ENCODE measurements around the gene CARD11. TPM values are rescaled to one million over a fixed set of nuclear protein-coding genes. Genes with fewer than 3 reads are reported as not detected.

The CARD11 gene
- total and polyA plus RNA-seq, 8 donors = 2.7 to 8.1 (median 3.9) TPM

- DNase-seq (no peak), ATAC-seq (no peak)
- Histone ChIP-seq H3K4me3 (no peak overlapping the region), H3K36me3 (no peaks in the 10 kb centered on the region), H3K27ac (no peak overlapping the region), H3K27me3 (no peaks in the 10 kb centered on the region), H3K9me3 (peaks cover 0 to 20% of the 10 kb centered on the region in 2 donors), H3K4me1 (no peaks in the 10 kb centered on the region)
- intact Hi-C loops (cut with DNase I) = no loop called here
- no peak for TF ChIP-seq CTCF (IDR thresholded peaks at IDR 0.05)
These were observed 30.2 kb upstream of the CARD11 start for GRCh38 chr7:3073763-3074458.

GRCh38 chr7:3070908-3071307, 27.2 kb upstream of the CARD11 start:
- Histone ChIP-seq H3K27me3 (no peaks in the 10 kb centered on the region), H3K4me1 (no peaks in the 10 kb centered on the region), H3K27ac (no peak overlapping the region), H3K4me3 (no peak overlapping the region), H3K36me3 (no peaks in the 10 kb centered on the region), H3K9me3 (peaks cover 0 to 14% of the 10 kb centered on the region in 2 donors)
- no peak for ATAC-seq
- intact Hi-C loops (cut with DNase I) = no loop called here
- TF ChIP-seq CTCF (IDR thresholded peaks at IDR 0.05) = no peak
- no peak for DNase-seq

GRCh38 chr7:3069771-3070449, 26.2 kb upstream of the CARD11 start:
- H3K36me3 ChIP-seq = no peaks in the 10 kb centered on the region
- no peak overlapping the region for H3K27ac ChIP-seq
- no peaks in the 10 kb centered on the region for H3K27me3 ChIP-seq
- no peaks in the 10 kb centered on the region for H3K4me1 ChIP-seq
- no peak overlapping the region for H3K4me3 ChIP-seq
- ATAC-seq (no peak), DNase-seq (no peak)
- intact Hi-C loops (cut with DNase I) = no loop called here
- H3K9me3 ChIP-seq = peaks cover 0 to 6% of the 10 kb centered on the region in 2 donors
- TF ChIP-seq CTCF (IDR thresholded peaks at IDR 0.05) = no peak

GRCh38 chr7:3068530-3068929, 24.9 kb upstream of the CARD11 start:
- DNase-seq = no peak
- no peak for TF ChIP-seq CTCF (IDR thresholded peaks at IDR 0.05)
- intact Hi-C loops (cut with DNase I) = no loop called here

GRCh38 chr7:3067606-3068380, 24.1 kb upstream of the CARD11 start:
- ATAC-seq (no peak), DNase-seq (no peak)
- Histone ChIP-seq H3K9me3 (peaks cover 0 to 6% of the 10 kb centered on the region in 2 donors), H3K4me3 (no peak overlapping the region), H3K4me1 (no peaks in the 10 kb centered on the region), H3K27ac (no peak overlapping the region), H3K36me3 (no peaks in the 10 kb centered on the region), H3K27me3 (peaks cover 0 to 16% of the 10 kb centered on the region in 2 donors)
- intact Hi-C loops (cut with DNase I) = no loop called here
- TF ChIP-seq CTCF (IDR thresholded peaks at IDR 0.05) = no peak

More at GRCh38 chr7:3068530-3068929, 24.9 kb upstream of the CARD11 start:
- Histone ChIP-seq H3K27me3 (peaks cover 0 to 11% of the 10 kb centered on the region in 2 donors), H3K36me3 (no peaks in the 10 kb centered on the region), H3K27ac (no peak overlapping the region), H3K4me3 (no peak overlapping the region), H3K9me3 (peaks cover 0 to 6% of the 10 kb centered on the region in 2 donors), H3K4me1 (no peaks in the 10 kb centered on the region)
- ATAC-seq = no peak

All from left lung (tissue), 10 donors.